ENCODE measurements around the gene RSRC1. TPM values are rescaled to one million over a fixed set of nuclear protein-coding genes. Genes with fewer than 3 reads are reported as not detected.

RSRC1 gene
- total and polyA plus RNA-seq, 2 donors (not counting 1 experiment from before 2014, with no cell fraction given), result 4.5 to 54.6 TPM

DNA sequence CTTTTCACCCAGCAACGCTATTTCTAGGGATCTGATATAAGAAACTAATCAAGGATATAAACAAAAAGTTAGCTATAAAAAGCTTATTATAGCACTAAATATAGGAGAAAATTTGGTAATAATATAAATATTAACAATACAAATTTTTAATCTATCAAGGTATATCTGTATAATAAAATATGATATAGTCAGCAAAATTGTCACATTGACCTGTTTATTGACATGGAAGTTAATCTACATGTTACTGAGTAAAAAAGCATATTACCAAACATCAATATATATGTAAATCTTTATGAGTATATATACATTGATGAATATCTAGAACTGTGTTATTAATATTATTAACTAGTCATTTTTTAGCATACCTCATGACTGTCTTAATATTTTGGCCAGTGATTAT lies 30.3 kb upstream of the RSRC1 start:
- no peaks in the 10 kb centered on the region for H3K36me3 ChIP-seq (replicated peaks in 1 of 2; ENCODE audit: control extremely low read depth in 1 of 2, control insufficient read depth in 1 of 2, extremely low read depth in 1 of 2, insufficient read depth in 2 of 2, low read length in 1 of 2)
- Mint-ChIP-seq H3K9me3 (ENCODE audit: insufficient read depth) (no peaks in the 10 kb centered on the region), H3K4me1 (no peaks in the 10 kb centered on the region), H3K4me3 (no peak overlapping the region), H3K27ac (no peak overlapping the region), H3K27me3 (peaks cover 9% of the 10 kb centered on the region)
- H3K4me2 ChIP-seq (replicated peaks; ENCODE audit: low read depth, low read length, poor library complexity, severe bottlenecking), result no peak overlapping the region
- intact Hi-C loops (cut with micrococcal nuclease), result no loop called here
- H3K27me3 ChIP-seq (replicated peaks in 1 of 4; ENCODE audit: control extremely low read depth in 1 of 4, control insufficient read depth in 3 of 4, insufficient read depth in 4 of 4, low read length in 3 of 4), result peaks cover 0 to 4% (median 0%) of the 10 kb centered on the region in 4 experiments
- ChIA-PET CTCF (no interaction called here), POLR2A (no interaction called here)
- H2AFZ ChIP-seq (ENCODE audit: insufficient read depth, low read depth, low read length, poor library complexity, severe bottlenecking), result no peak overlapping the region
- no peaks in the 10 kb centered on the region for H3K79me2 ChIP-seq (ENCODE audit: control insufficient read depth, insufficient read depth, low read length)
- no peak for TF ChIP-seq EZH2 (IDR thresholded peaks at IDR 0.05; ENCODE audit: borderline replicate concordance, insufficient read depth, low read depth, low read length, poor library complexity, severe bottlenecking)
- TF ChIP-seq, protein P1, sequence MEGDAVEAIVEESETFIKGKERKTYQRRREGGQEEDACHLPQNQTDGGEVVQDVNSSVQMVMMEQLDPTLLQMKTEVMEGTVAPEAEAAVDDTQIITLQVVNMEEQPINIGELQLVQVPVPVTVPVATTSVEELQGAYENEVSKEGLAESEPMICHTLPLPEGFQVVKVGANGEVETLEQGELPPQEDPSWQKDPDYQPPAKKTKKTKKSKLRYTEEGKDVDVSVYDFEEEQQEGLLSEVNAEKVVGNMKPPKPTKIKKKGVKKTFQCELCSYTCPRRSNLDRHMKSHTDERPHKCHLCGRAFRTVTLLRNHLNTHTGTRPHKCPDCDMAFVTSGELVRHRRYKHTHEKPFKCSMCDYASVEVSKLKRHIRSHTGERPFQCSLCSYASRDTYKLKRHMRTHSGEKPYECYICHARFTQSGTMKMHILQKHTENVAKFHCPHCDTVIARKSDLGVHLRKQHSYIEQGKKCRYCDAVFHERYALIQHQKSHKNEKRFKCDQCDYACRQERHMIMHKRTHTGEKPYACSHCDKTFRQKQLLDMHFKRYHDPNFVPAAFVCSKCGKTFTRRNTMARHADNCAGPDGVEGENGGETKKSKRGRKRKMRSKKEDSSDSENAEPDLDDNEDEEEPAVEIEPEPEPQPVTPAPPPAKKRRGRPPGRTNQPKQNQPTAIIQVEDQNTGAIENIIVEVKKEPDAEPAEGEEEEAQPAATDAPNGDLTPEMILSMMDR (IDR thresholded peaks at IDR 0.05), result no peak
- no peaks in the 10 kb centered on the region for H4K20me1 ChIP-seq (ENCODE audit: control insufficient read depth, insufficient read depth, low read length, poor library complexity, severe bottlenecking)
- WGBS (ENCODE audit: insufficient coverage), result no CpG with 5 or more reads among the region's 1 CpG
- no peaks in the 10 kb centered on the region for H3K9me3 ChIP-seq (ENCODE audit: control extremely low read depth in 1 of 3, control insufficient read depth in 2 of 3, insufficient read depth in 1 of 3, low read length in 2 of 3)
- DNase-seq, result no peak
- no peak for ATAC-seq (ENCODE audit: low read depth)
- no peak overlapping the region for H3K9ac ChIP-seq (ENCODE audit: low read length)
- H3K4me3 ChIP-seq (ENCODE audit: control extremely low read depth in 1 of 5, extremely low read depth in 1 of 5, insufficient read depth in 1 of 5, low read depth in 2 of 5, low read length in 4 of 5), result no peak overlapping the region
- no peak overlapping the region for H3K27ac ChIP-seq (ENCODE audit: low read length in 2 of 2)
- H3K4me1 ChIP-seq (ENCODE audit: control insufficient read depth in 2 of 2, insufficient read depth in 2 of 2, low read length in 2 of 2), result no peaks in the 10 kb centered on the region

DNA sequence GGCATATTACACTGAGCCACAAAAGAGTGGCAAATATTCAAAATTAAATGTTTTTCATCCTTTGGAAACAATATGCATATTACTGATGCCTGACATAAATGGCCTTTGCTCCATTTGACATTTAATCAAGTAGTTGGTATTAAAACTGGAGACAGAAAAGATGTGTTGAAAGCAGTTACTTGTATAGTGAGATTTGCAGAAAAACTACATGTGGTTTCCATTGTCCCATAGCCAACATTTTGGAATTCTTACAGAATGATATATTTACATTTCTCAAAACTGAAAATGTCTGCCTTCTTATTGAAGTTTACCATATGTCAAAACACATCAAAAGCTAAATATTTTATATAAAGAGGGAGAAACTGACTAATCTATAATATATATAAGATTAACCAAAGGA lies 25.2 kb upstream of the RSRC1 start:
- intact Hi-C loops (cut with micrococcal nuclease), result no loop called here
- no peaks in the 10 kb centered on the region for H4K20me1 ChIP-seq (ENCODE audit: control insufficient read depth, insufficient read depth, low read length, poor library complexity, severe bottlenecking)
- peaks cover 0 to 9% (median 7%) of the 10 kb centered on the region in 4 experiments for H3K27me3 ChIP-seq (replicated peaks in 1 of 4; ENCODE audit: control extremely low read depth in 1 of 4, control insufficient read depth in 3 of 4, insufficient read depth in 4 of 4, low read length in 3 of 4)
- no peaks in the 10 kb centered on the region for H3K9me3 Mint-ChIP-seq (ENCODE audit: insufficient read depth)
- H3K36me3 ChIP-seq (replicated peaks in 1 of 2; ENCODE audit: control extremely low read depth in 1 of 2, control insufficient read depth in 1 of 2, extremely low read depth in 1 of 2, insufficient read depth in 2 of 2, low read length in 1 of 2), result no peaks in the 10 kb centered on the region
- TF ChIP-seq EZH2 (IDR thresholded peaks at IDR 0.05; ENCODE audit: borderline replicate concordance, insufficient read depth, low read depth, low read length, poor library complexity, severe bottlenecking), result no peak
- TF ChIP-seq, protein P1 (IDR thresholded peaks at IDR 0.05), result no peak
- POLR2A ChIA-PET, result no interaction called here
- H3K9ac ChIP-seq (ENCODE audit: low read length), result no peak overlapping the region
- no peak for ATAC-seq (ENCODE audit: low read depth)
- H3K79me2 ChIP-seq (ENCODE audit: control insufficient read depth, insufficient read depth, low read length), result no peaks in the 10 kb centered on the region
- H3K9me3 ChIP-seq (ENCODE audit: control extremely low read depth in 1 of 3, control insufficient read depth in 2 of 3, insufficient read depth in 1 of 3, low read length in 2 of 3), result no peaks in the 10 kb centered on the region
- H3K4me3 Mint-ChIP-seq, result no peak overlapping the region
- no peak overlapping the region for H3K4me3 ChIP-seq (ENCODE audit: control extremely low read depth in 1 of 5, extremely low read depth in 1 of 5, insufficient read depth in 1 of 5, low read depth in 2 of 5, low read length in 4 of 5)
- H2AFZ ChIP-seq (ENCODE audit: insufficient read depth, low read depth, low read length, poor library complexity, severe bottlenecking), result no peak overlapping the region
- no peak overlapping the region for H3K27ac Mint-ChIP-seq
- peaks cover 32% of the 10 kb centered on the region for H3K27me3 Mint-ChIP-seq
- CTCF ChIA-PET, result no interaction called here
- H3K4me1 Mint-ChIP-seq, result no peaks in the 10 kb centered on the region
- no peak for DNase-seq
- no peak overlapping the region for H3K4me2 ChIP-seq (replicated peaks; ENCODE audit: low read depth, low read length, poor library complexity, severe bottlenecking)
- no peaks in the 10 kb centered on the region for H3K4me1 ChIP-seq (ENCODE audit: control insufficient read depth in 2 of 2, insufficient read depth in 2 of 2, low read length in 2 of 2)
- H3K27ac ChIP-seq (ENCODE audit: low read length in 2 of 2), result no peak overlapping the region
